Mesendoderm (in vitro differentiated cells): Measurements from ENCODE around the gene KRT33A.
A peak's percentile ranks its signal among the peaks of the same experiment; 100 is the strongest.

ENCODE experiments used
- DNase-seq: peaks from one replicate; pipeline ENCODE4 v3.0.0; 2013
- H2AK5ac ChIP-seq: 2 replicates; pipeline ENCODE4 v1.6.1; 2013; ENCODE audit warnings: low read length, inconsistent platforms
- H2BK120ac ChIP-seq: 2 replicates; pipeline ENCODE4 v1.6.1; 2013; ENCODE audit warnings: low read depth, mild to moderate bottlenecking, low read length, moderate library complexity, mixed read lengths
- H2BK15ac ChIP-seq: replicated peaks from 2 replicates; pipeline ENCODE4 v1.6.1; 2013; ENCODE audit warnings: low read depth, mild to moderate bottlenecking, moderate library complexity
- H2BK5ac ChIP-seq: 2 replicates; pipeline ENCODE4 v1.6.1; 2013; ENCODE audit warnings: low read length, inconsistent platforms
- H3K18ac ChIP-seq: 2 replicates; pipeline ENCODE4 v1.6.1; 2013; ENCODE audit warnings: mild to moderate bottlenecking, low read length, mixed read lengths
- H3K23ac ChIP-seq: one replicate; pipeline ENCODE4 v1.6.1; 2013; ENCODE audit warnings: low read length
- H3K27ac ChIP-seq: 2 replicates; pipeline ENCODE4 v1.5.1; 2013; ENCODE audit warnings: low read depth, mild to moderate bottlenecking, inconsistent platforms, low read length, moderate library complexity
- H3K27me3 ChIP-seq: 2 replicates; pipeline ENCODE4 v1.6.1; 2013; ENCODE audit warnings: low read length, control low read depth, mild to moderate bottlenecking, inconsistent platforms; ENCODE audit not compliant: insufficient read depth, poor library complexity
- H3K36me3 ChIP-seq: 2 replicates; pipeline ENCODE4 v1.6.1; 2013; ENCODE audit warnings: low read length, inconsistent platforms; ENCODE audit not compliant: control insufficient read depth, insufficient read depth
- H3K4ac ChIP-seq: one replicate; pipeline ENCODE4 v1.6.1; 2013; ENCODE audit warnings: low read depth, mild to moderate bottlenecking, low read length, moderate library complexity
- H3K4me1 ChIP-seq: 2 replicates; pipeline ENCODE4 v1.6.1; 2013; ENCODE audit warnings: low read depth, low read length, inconsistent platforms; ENCODE audit not compliant: control insufficient read depth
- H3K4me2 ChIP-seq: 2 replicates; pipeline ENCODE4 v1.6.1; 2013; ENCODE audit warnings: low read length
- H3K4me3 ChIP-seq: 2 replicates; pipeline ENCODE4 v1.5.1; 2013; ENCODE audit warnings: mild to moderate bottlenecking, low read length
- H3K56ac ChIP-seq: one replicate; pipeline ENCODE4 v1.6.1; 2013; ENCODE audit warnings: low read length
- H3K79me1 ChIP-seq: 2 replicates; pipeline ENCODE4 v1.6.1; 2013; ENCODE audit warnings: low read length, inconsistent platforms
- H3K79me2 ChIP-seq: 2 replicates; pipeline ENCODE4 v1.6.1; 2013; ENCODE audit warnings: mild to moderate bottlenecking, low read length; ENCODE audit not compliant: control insufficient read depth, insufficient read depth
- H3K9ac ChIP-seq: 2 replicates; pipeline ENCODE4 v1.6.1; 2013; ENCODE audit warnings: low read length, inconsistent platforms
- H4K5ac ChIP-seq: one replicate; pipeline ENCODE4 v1.6.1; 2013; ENCODE audit warnings: low read length
- H4K8ac ChIP-seq: one replicate; pipeline ENCODE4 v1.6.1; 2013; ENCODE audit warnings: low read depth, mild to moderate bottlenecking, control low read depth, low read length, moderate library complexity
- WGBS: extraction: QIAGEN DNeasy Blood & Tissue Kit; methylation state at CpG from one replicate; pipeline ENCODE4 v1.1.7; 2013; ENCODE audit warnings: low lambda C conversion rate, missing lambda C conversion rate; ENCODE audit not compliant: insufficient coverage; ENCODE audit errors: extremely low coverage; 5-methylcytosine and 5-hydroxymethylcytosine counted together

The KRT33A gene

DNA sequence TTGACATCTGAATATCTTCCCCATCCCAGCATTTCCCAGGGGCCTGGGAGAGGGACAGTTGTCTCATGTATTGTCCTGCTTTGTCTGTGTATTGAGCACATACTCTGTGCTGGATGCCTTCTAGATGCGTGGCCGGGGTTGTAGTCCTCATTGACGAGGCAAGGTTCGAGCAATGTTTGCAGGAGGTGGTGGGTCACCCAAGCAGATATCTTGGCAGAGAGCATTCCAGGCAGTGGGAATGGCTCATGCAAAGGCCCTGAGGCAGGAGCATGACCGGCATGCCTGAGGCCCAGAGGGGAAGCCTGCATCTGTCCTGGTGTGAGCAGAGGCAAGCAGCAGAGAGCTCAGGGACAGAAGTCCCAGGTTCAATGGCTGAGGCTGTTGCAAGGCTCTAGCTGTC, 17.5 kb downstream of the KRT33A start:
- H3K4me1 ChIP-seq: peaks cover 2% of the 10 kb centered on the region
- no peaks in the 10 kb centered on the region for H3K79me2 ChIP-seq
- no peak for DNase-seq
- no peaks in the 10 kb centered on the region for H3K79me1 ChIP-seq
- peak overlapping the region; percentile 10 for H3K4ac ChIP-seq
- H3K4me2 ChIP-seq: no peak overlapping the region
- no peak overlapping the region for H4K8ac ChIP-seq
- H3K27ac ChIP-seq: no peak overlapping the region
- no peak overlapping the region for H3K18ac ChIP-seq
- no CpG with 5 or more reads among the region's 5 CpGs for WGBS
- H2BK15ac ChIP-seq: no peak overlapping the region
- no peak overlapping the region for H2AK5ac ChIP-seq
- no peak overlapping the region for H3K23ac ChIP-seq
- no peaks in the 10 kb centered on the region for H3K27me3 ChIP-seq
- H4K5ac ChIP-seq: no peak overlapping the region
- no peak overlapping the region for H2BK5ac ChIP-seq
- no peaks in the 10 kb centered on the region for H3K36me3 ChIP-seq
- H3K4me3 ChIP-seq: no peak overlapping the region
- no peak overlapping the region for H3K9ac ChIP-seq
- no peak overlapping the region for H2BK120ac ChIP-seq
- no peak overlapping the region for H3K56ac ChIP-seq

DNA sequence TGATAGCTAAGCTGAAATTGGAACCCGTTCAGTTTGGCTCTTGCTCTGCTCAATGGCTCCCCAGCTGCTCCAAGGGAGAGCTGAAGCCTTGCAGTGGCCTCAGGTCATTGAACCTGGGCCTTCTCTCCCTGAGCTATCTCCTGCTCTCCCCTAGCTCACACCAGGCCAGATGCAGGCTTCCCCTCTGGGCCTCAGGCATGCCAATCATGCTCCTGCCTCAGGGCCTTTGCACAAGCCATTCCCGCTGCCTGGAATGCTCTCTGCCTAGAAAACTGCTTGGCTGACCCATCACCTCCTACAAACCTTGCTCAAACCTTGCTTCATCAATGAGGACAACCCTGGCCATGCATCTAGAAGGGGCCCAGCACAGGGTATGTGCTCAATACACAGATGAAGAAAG, 18.4 kb downstream of the KRT33A start:
- H3K4me1 ChIP-seq: peaks cover 2% of the 10 kb centered on the region
- no peak overlapping the region for H4K5ac ChIP-seq
- no peaks in the 10 kb centered on the region for H3K79me1 ChIP-seq
- no peak overlapping the region for H3K56ac ChIP-seq
- H2BK15ac ChIP-seq: no peak overlapping the region
- no CpG with 5 or more reads among the region's 2 CpGs for WGBS
- no peak overlapping the region for H4K8ac ChIP-seq
- no peak overlapping the region for H2AK5ac ChIP-seq
- H3K27me3 ChIP-seq: no peaks in the 10 kb centered on the region
- no peak overlapping the region for H2BK120ac ChIP-seq
- no peak overlapping the region for H3K4me2 ChIP-seq
- no peak overlapping the region for H3K27ac ChIP-seq
- no peak for DNase-seq
- H3K23ac ChIP-seq: no peak overlapping the region
- H2BK5ac ChIP-seq: no peak overlapping the region
- no peak overlapping the region for H3K18ac ChIP-seq
- no peak overlapping the region for H3K9ac ChIP-seq
- H3K36me3 ChIP-seq: no peaks in the 10 kb centered on the region
- no peaks in the 10 kb centered on the region for H3K79me2 ChIP-seq
- no peak overlapping the region for H3K4me3 ChIP-seq
- H3K4ac ChIP-seq: no peak overlapping the region

DNA sequence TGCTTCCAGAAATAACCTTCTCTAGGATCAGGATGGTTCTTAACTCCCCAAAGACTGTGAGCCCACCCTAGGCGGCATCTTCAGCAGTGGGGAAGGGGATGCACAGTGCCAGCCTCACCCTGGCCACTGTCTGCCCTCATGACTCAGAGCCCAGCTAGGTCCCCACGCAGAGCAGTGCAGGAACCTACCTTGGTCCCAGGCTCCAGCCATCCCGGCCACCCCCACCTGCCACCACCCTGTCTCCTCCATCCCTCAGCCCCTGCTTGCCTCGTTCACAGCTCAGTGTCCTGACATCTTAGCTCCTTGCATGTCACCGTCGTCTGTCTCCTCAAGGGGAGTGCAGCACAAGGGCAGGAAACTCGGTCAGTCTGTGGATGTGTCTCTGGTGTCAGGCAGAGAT, 19.0 kb downstream of the KRT33A start:
- Histone ChIP-seq H3K79me1 (no peaks in the 10 kb centered on the region), H2BK120ac (no peak overlapping the region), H4K5ac (no peak overlapping the region), H4K8ac (no peak overlapping the region), H2AK5ac (no peak overlapping the region), H3K23ac (no peak overlapping the region), H3K4me1 (peaks cover 2% of the 10 kb centered on the region), H3K36me3 (no peaks in the 10 kb centered on the region), H3K9ac (no peak overlapping the region), H3K18ac (no peak overlapping the region), H3K79me2 (no peaks in the 10 kb centered on the region), H3K27me3 (no peaks in the 10 kb centered on the region), H3K4ac (no peak overlapping the region), H3K4me3 (no peak overlapping the region), H3K56ac (no peak overlapping the region), H3K4me2 (no peak overlapping the region), H2BK5ac (no peak overlapping the region), H3K27ac (no peak overlapping the region), H2BK15ac (no peak overlapping the region)
- DNase-seq: no peak
- no CpG with 5 or more reads among the region's 7 CpGs for WGBS

DNA sequence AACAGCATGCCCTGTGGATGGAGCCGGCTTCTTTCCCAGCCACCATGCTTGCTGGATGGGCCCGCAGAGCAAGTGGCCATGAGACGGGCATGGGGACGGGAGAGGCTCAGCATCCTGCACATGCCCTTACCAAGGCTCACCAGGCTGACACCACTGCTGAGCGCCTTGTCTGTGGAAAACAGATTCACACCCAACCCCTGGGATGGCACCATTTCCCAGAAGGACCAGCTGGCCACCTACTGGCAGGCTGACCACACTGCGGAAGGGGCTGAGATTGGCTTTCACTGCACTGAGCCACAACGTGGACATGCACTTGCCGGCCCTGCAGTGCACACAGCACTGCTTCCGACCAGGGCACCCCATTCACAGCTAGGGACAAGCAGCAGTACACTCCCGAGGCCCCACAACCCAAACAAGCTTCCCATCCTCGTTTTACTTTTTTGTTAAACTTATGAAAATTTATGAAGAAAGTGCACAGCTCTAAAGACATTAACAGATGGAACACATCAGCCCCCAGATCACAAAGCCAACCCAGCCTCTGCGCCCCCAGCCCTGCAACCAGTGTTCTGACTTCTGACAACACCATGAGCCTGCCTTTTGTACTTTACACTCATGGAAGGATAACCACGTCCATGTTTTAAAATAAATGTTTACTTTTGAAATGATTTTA, 21.2 kb downstream of the KRT33A start:
- Histone ChIP-seq H3K27me3 (no peaks in the 10 kb centered on the region), H4K8ac (no peak overlapping the region), H4K5ac (no peak overlapping the region), H2BK120ac (no peak overlapping the region), H3K56ac (no peak overlapping the region), H3K9ac (no peak overlapping the region), H3K4me1 (peaks cover 2% of the 10 kb centered on the region), H3K18ac (no peak overlapping the region), H3K4me2 (no peak overlapping the region), H3K23ac (no peak overlapping the region), H2AK5ac (no peak overlapping the region), H3K4me3 (no peak overlapping the region), H3K79me1 (no peaks in the 10 kb centered on the region), H3K4ac (no peak overlapping the region), H2BK15ac (no peak overlapping the region), H3K36me3 (no peaks in the 10 kb centered on the region), H2BK5ac (no peak overlapping the region), H3K27ac (no peak overlapping the region), H3K79me2 (no peaks in the 10 kb centered on the region)
- peak; percentile 62 for DNase-seq
- WGBS: no CpG with 5 or more reads among the region's 13 CpGs

DNA sequence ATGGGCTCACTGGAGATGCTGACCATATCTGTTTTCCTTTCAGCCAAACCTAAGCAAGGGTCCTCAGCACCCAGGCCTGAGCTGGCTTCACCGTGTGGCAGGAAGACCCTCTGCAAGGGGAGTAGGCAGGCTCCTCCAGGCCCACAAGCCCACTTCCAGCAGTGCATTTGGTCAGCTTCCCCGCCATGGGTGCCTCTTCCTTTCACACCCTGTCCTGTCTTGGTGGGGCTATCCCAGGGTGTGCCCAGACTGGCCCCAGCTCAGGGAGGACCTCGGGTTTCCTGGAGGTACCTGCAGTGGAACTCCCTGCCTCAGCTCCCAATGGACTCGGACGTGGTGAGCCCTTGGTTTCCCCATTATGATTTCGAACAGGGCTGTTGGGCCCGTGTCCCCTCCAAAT, 22.4 kb downstream of the KRT33A start:
- Histone ChIP-seq H2BK5ac (no peak overlapping the region), H3K23ac (no peak overlapping the region), H3K27me3 (no peaks in the 10 kb centered on the region), H3K56ac (no peak overlapping the region), H3K4me1 (no peaks in the 10 kb centered on the region), H3K79me1 (no peaks in the 10 kb centered on the region), H2BK120ac (no peak overlapping the region), H3K4ac (no peak overlapping the region), H4K8ac (no peak overlapping the region), H3K4me2 (no peak overlapping the region), H2BK15ac (no peak overlapping the region), H3K27ac (no peak overlapping the region), H3K36me3 (no peaks in the 10 kb centered on the region), H3K79me2 (no peaks in the 10 kb centered on the region), H2AK5ac (no peak overlapping the region), H3K18ac (no peak overlapping the region), H3K9ac (no peak overlapping the region), H3K4me3 (no peak overlapping the region), H4K5ac (no peak overlapping the region)
- DNase-seq: no peak
- WGBS: no CpG with 5 or more reads among the region's 7 CpGs
